Skeletal muscle tissue (tissue), 4 donors: ENCODE measurements around the gene TMEM89. TPM values are rescaled to one million over a fixed set of nuclear protein-coding genes. Genes with fewer than 3 reads are reported as not detected.

Experiments used
- H3K27ac ChIP-seq: one replicate; pipeline ENCODE4 v1.7.0; 2013; ENCODE audit warnings: mild to moderate bottlenecking, low read depth, low read length, inconsistent platforms
- H3K27me3 ChIP-seq, 3 donors: one replicate each; pipeline ENCODE4 v1.7.0; 2013; ENCODE audit warnings: low read length in 3 of 3; ENCODE audit not compliant: control insufficient read depth in 3 of 3, insufficient read depth in 3 of 3
- H3K36me3 ChIP-seq, 3 donors: one replicate each; pipeline ENCODE4 v1.7.0; 2013; ENCODE audit warnings: low read length in 3 of 3; ENCODE audit not compliant: control insufficient read depth in 3 of 3, insufficient read depth in 3 of 3
- H3K4me1 ChIP-seq, 3 donors: one replicate each; pipeline ENCODE4 v1.7.0; 2013; ENCODE audit warnings: low read length in 3 of 3, mild to moderate bottlenecking in 3 of 3; ENCODE audit not compliant: control insufficient read depth in 3 of 3, insufficient read depth in 3 of 3
- H3K4me3 ChIP-seq, 3 donors: one replicate each; pipeline ENCODE4 v1.7.0; 2013; ENCODE audit warnings: low read length in 3 of 3
- H3K9ac ChIP-seq, 3 donors: one replicate each; pipeline ENCODE4 v1.7.0; 2013; ENCODE audit warnings: low read length in 3 of 3, mild to moderate bottlenecking in 3 of 3, moderate library complexity in 2 of 3, low read depth in 1 of 3
- H3K9me3 ChIP-seq, 3 donors: one replicate each; pipeline ENCODE4 v1.7.0; 2013; ENCODE audit warnings: low read length in 3 of 3; ENCODE audit not compliant: control insufficient read depth in 3 of 3
- total RNA-seq: library from RNA; depleted of rRNA; stranded (reverse); fragments of >200 nt; gene quantifications from one replicate; pipeline ENCODE4 v1.2.3, GENCODE V29; 2014
- donor health status: Osteomylitis.

The TMEM89 gene
- total RNA-seq: not detected

DNA sequence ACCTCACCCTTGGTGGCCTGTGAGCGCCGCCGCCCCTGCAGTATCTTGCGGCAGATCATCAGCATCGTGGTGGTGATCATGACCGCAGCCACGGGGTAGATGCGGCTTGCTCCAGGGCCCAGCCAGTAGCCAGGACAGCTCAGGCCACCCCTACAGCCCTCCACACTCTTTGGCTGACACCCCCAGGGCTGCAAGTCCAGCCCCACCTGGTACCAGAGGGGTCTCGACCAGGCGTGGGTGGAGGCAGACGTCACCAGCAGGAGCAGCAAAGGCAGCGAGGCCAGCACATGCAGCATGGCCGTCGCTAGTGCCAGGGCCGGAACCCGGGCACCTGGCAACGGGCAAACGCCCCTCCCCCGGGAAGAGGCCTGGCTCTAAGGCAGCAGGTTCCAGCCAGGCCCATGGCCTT is at the start of gene TMEM89:
TMEM89 (minus strand) TSS at position 309 of the 409 bp plus-strand sequence; CDS start at position 296, 13 bp downstream.
- Histone ChIP-seq H3K4me3 (no peak within 1 kb of the TSS), H3K27ac (no peak within 1 kb of the TSS), H3K27me3 (no peaks in the 10 kb centered on the region), H3K9ac (no peak within 1 kb of the TSS), H3K4me1 (no peaks in the 10 kb centered on the region), H3K36me3 (peaks cover 5 to 17% (median 13%) of the 10 kb centered on the region in 3 donors), H3K9me3 (peaks cover 0 to 2% (median 0%) of the 10 kb centered on the region in 3 donors)

DNA sequence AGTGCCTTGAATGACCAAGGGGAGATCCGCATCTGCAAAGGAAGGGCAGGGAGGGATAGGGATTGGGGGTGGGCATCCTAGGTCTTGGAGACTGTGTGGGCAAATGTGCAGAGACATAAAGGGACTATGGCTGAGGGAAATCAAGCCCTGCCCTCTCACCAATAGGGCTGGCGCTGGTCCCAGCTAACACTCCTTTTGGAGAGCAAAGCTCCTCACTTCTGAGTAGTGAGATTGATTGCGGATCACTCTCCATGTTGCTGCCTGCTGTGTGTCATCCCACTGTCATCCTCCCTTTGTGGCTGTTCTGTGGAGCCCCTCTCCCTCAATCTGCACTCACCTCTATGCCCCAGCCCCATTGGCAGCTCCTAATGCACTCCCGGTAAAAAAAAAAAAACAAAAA is 43.4 kb upstream of the TMEM89 start:
- H3K27me3 ChIP-seq: peaks cover 30 to 46% (median 35%) of the 10 kb centered on the region in 3 donors
- no peaks in the 10 kb centered on the region for H3K9me3 ChIP-seq
- H3K4me3 ChIP-seq: no peak overlapping the region
- no peak overlapping the region for H3K27ac ChIP-seq
- H3K4me1 ChIP-seq: peaks cover 9 to 16% (median 16%) of the 10 kb centered on the region in 3 donors
- no peaks in the 10 kb centered on the region for H3K36me3 ChIP-seq
- H3K9ac ChIP-seq: no peak overlapping the region

- Histone ChIP-seq H3K4me3 (peak overlapping the region in 1 of 3 donors; percentile 38), H3K9me3 (no peaks in the 10 kb centered on the region), H3K36me3 (no peaks in the 10 kb centered on the region), H3K27me3 (peaks cover 35 to 53% (median 38%) of the 10 kb centered on the region in 3 donors), H3K9ac (no peak overlapping the region), H3K4me1 (peaks cover 9 to 16% (median 16%) of the 10 kb centered on the region in 3 donors), H3K27ac (no peak overlapping the region)
Observed at GRCh38 chr3:48664313-48664644, 42.7 kb upstream of the TMEM89 start.

DNA sequence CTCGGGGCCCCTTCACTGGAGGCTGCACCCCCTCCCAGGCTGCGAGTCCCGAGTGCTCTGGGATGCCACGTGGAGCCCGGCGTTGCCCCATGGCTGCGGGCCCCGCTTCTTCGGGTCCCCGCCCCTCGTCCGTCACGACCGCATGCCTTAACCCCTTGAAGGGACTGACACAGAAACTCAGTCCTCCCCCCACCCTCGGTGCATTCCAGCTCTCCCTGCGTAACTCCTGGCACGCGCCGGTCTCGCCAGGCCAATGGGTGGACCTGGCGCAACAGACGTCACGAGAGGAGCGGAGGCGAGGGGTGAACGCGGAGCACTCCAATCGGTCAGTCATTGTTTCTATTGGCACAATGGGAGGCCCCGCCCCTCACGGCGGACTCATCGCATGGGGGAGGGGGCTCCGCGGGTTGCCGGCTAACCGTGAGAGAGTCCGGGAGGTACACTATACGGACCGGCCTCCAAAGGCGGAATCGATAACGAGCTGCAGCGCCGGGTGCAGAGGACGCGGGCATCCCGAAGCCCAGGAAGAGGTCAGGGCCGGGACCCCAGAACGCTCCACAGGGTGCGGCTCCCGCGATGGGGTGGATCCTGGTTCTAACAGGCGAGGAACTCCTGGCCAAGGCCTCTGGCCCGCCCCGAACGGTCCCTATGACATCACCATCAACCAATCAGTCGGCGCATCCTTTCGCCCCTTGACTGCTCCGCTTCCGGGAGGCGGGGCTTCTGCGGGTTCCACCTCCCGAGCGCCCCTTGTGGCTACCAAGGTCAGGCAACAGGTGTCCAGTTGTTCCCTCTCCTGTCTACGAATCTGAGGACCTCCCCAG is 42.1 kb upstream of the TMEM89 start:
- H3K9ac ChIP-seq: peak overlapping the region in 1 of 3 donors; percentile 6
- H3K4me3 ChIP-seq: peak overlapping the region; percentile 38 to 69 (median 52)
- H3K9me3 ChIP-seq: no peaks in the 10 kb centered on the region
- no peaks in the 10 kb centered on the region for H3K36me3 ChIP-seq
- peaks cover 9 to 16% (median 16%) of the 10 kb centered on the region in 3 donors for H3K4me1 ChIP-seq
- peak overlapping the region; percentile 19 for H3K27ac ChIP-seq
- H3K27me3 ChIP-seq: peaks cover 36 to 57% (median 44%) of the 10 kb centered on the region in 3 donors

- H3K27ac ChIP-seq: peak within 1 kb of the TSS; percentile 19
- peaks cover 9 to 16% (median 16%) of the 10 kb centered on the region in 3 donors for H3K4me1 ChIP-seq
- H3K4me3 ChIP-seq: peak within 1 kb of the TSS; percentile 38 to 69 (median 52)
- no peaks in the 10 kb centered on the region for H3K36me3 ChIP-seq
- H3K9ac ChIP-seq: peak within 1 kb of the TSS in 2 of 3 donors; percentile 6 to 33
- H3K9me3 ChIP-seq: no peaks in the 10 kb centered on the region
- H3K27me3 ChIP-seq: peaks cover 39 to 64% (median 50%) of the 10 kb centered on the region in 3 donors
Observed at GRCh38 chr3:48662753-48663488, 41.4 kb upstream of the TMEM89 start, which contains the start of gene CELSR3. Gene CELSR3 (minus strand): TSS chr3:48662886. CDS start chr3:48662634, 252 bp downstream.

GRCh38 chr3:48662145-48662752 is 40.7 kb upstream of the TMEM89 start:
- Histone ChIP-seq H3K4me3 (no peak overlapping the region), H3K9me3 (no peaks in the 10 kb centered on the region), H3K27ac (no peak overlapping the region), H3K27me3 (peaks cover 39 to 70% (median 53%) of the 10 kb centered on the region in 3 donors), H3K9ac (no peak overlapping the region), H3K36me3 (no peaks in the 10 kb centered on the region), H3K4me1 (peaks cover 9 to 16% (median 16%) of the 10 kb centered on the region in 3 donors)

- Histone ChIP-seq H3K9me3 (no peaks in the 10 kb centered on the region), H3K9ac (no peak overlapping the region), H3K27me3 (peaks cover 39 to 72% (median 53%) of the 10 kb centered on the region in 3 donors), H3K36me3 (no peaks in the 10 kb centered on the region), H3K27ac (no peak overlapping the region), H3K4me1 (peaks cover 11 to 19% (median 18%) of the 10 kb centered on the region in 3 donors), H3K4me3 (peak overlapping the region in 1 of 3 donors; percentile 35)
Observed at GRCh38 chr3:48661501-48662144, 40.1 kb upstream of the TMEM89 start.

GRCh38 chr3:48660800-48661400 is 39.3 kb upstream of the TMEM89 start:
- H3K27ac ChIP-seq: no peak overlapping the region
- H3K4me3 ChIP-seq: no peak overlapping the region
- no peaks in the 10 kb centered on the region for H3K9me3 ChIP-seq
- H3K36me3 ChIP-seq: no peaks in the 10 kb centered on the region
- H3K27me3 ChIP-seq: peaks cover 39 to 72% (median 53%) of the 10 kb centered on the region in 3 donors
- H3K9ac ChIP-seq: no peak overlapping the region
- H3K4me1 ChIP-seq: peaks cover 12 to 25% (median 22%) of the 10 kb centered on the region in 3 donors

DNA sequence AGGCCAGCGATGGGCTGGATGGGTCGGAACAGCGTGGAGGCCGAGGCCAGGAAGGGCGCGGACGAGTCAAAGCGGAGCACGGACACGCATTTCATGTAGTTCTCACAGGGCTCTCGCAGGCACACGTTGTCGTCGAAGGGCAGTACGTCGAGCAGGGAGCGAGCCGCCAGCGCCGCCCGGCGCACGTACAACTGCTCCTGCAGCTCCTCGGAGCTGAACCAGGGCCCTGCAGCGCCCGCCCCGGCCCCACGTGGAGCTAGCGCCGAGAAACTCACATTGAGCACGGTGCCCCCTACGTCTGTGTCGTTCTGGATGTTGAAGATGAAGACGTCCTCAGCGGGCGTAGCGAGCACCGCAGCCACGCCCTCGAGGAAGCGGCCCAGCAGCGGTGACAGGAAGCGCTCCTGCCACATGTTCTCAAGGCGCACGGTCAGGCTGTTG is 35.3 kb upstream of the TMEM89 start:
- Histone ChIP-seq H3K27ac (no peak overlapping the region), H3K27me3 (peaks cover 21 to 46% (median 35%) of the 10 kb centered on the region in 3 donors), H3K4me1 (peaks cover 9 to 19% (median 11%) of the 10 kb centered on the region in 3 donors), H3K9ac (peak overlapping the region in 2 of 3 donors; percentile 45 to 60), H3K36me3 (no peaks in the 10 kb centered on the region), H3K4me3 (peak overlapping the region; percentile 43 to 69 (median 67)), H3K9me3 (no peaks in the 10 kb centered on the region)
